GM19395 (cell line): Measurements from ENCODE around the gene PPP1R9B.

Source experiments
- ATAC-seq: cut with Tn5 transposase; IDR thresholded peaks from one replicate; pipeline ENCODE4 v1.9.1; 2021; ENCODE audit warnings: mild to moderate bottlenecking, moderate library complexity; ENCODE audit not compliant: unreplicated experiment

Gene PPP1R9B

DNA sequence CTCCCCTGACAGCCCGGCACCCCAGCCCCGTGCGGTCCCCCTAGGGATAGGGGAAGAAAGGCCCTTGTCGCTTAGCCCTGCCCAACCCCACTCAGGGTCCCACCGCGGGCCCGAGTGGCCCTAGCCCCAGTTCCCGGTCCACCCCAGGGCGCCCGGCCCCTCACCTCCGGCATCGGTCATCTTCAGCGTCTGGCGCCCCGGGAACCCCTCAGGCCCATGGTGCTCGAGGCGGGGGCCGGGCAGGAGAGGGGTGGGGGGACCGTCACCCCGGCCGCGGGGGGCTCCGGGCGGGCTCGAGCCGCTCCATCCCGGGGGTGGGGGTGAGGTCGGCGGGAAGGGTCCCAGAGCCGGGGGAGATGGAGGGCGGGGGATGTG lies 21.1 kb downstream of the PPP1R9B start:
- ATAC-seq = no peak

DNA sequence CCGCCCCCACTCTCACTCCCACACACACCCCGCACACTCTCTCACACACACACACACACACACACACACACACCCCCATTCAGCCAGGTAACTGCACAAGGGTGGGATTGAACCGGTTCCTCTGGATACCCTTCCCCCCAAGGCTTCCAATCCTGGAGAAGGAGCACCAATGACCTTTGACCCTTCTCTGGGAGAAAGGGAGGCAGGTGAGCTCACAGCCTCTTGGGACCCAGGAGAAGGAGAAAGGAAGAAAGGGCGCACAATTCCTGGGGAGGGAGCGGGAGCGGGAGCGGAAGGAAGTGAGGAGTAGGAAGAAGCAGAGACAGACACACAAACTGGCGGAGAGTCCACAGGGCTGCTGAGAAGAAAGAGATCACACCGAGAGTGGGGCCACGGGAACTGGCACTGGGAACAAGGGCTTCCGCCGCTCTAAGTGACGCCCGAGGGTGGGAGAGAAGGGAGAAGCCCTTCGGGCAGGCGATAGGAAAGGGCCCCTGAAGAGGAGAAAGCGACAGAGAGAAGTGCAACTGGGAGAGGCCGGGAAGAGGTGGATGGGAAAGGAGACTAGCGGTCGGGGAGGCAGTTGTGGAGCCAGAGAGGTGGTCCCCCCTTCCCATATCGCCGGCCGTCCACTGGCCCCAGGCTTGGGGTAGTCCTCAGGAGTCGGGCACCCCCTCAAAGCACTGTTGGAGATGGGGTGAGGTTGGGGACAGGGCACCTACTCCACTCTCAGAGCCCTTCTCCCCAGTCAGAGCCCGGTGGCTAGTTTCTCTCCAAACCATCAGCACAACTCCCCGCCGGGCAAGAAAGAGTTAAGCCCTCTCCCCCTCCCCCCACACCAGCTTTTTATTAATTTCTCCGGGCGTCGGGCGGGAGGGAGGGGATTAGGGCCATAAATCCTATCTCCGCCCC lies 21.8 kb downstream of the PPP1R9B start:
- ATAC-seq = no peak

DNA sequence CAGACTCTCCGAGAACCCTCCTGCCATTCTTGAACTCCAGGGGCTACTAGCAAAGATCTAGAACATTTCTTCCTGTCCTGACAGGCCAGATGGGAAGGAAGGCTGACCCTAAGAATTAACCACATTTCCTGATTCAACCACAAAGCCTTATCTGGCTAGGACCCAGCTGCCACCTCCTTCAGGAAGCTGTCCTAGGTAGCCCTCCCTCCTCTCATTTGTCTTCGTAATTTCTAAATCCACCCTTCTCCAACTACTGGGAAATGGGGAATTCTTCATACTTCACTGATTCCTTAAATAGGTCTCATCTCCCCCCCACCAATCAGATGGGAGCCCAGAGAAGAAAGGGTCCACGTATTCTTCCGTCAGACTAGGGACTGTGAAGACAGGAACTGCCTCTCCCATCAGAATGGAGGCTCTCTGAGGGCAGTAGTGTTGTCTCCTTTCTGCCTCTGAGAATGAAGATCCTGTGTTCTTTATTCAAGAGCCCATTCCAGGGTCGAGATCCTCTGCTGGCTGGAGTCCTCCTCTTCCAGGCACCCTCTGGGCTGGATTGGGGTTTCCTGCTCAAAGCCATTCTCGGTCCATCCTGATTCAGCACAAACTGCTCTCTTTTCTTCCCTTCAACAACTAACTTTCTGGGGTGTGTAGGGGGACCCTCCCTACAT lies 22.6 kb downstream of the PPP1R9B start:
- no peak for ATAC-seq

DNA sequence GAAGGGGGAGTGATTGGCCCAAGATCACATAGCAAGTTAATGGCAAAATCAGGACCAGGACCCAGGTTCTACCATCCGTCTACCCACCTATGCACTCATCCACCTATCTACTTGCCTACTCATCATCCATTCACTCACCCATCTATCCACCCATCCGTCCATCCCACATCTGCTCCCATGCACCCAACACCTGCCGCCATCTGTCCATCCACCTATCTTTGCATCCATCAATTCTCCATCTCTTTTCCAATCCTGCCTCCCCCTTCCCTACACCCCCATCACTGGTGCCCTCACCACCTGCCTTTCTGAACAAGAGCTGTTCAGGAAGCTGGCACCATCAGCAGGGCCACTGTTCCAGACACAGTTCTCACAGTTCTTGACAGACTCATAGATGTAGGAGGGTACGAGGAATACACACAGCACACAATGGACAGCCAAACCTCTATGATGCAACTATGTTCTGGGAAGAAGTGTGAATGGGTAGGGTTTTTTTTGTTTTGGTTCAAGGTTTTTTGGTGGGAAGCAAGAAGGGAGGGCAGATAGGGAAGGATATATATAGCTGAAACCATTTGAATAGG lies 25.0 kb downstream of the PPP1R9B start:
- no peak for ATAC-seq

DNA sequence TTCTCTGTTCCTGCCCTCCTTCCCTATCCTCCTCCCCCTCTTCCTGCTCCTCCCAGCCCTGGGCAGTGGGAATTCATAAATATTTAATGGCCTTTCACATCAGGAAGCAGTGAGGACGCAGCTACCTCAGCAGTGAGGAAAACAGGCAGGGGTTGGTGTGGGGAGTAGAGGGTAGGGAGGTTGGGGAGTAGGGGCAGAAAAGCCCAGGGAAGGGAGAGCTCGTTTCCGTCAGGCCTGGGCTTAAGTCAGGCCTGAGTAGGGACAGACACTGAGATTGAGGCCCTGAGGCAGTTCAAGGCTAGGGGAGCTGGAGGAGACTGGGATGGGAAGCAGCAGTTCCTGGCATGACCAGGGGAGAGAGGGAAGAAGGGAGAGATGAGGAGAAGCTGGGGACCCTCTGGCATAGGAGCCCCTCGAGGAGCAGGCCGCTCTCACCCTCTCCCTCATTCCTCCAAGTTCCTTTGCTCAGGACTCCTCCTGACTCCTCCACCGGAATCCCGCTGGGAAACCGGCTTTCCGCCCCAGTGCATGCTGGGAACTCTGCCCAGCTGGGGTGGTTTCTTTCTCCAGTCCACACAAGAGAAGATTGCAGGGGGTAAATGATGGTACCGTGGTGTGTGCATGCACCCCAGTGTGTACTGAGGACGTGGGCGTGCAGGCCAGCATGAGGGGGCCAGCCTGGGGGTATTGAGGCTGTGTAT lies 26.7 kb downstream of the PPP1R9B start:
- no peak for ATAC-seq

DNA sequence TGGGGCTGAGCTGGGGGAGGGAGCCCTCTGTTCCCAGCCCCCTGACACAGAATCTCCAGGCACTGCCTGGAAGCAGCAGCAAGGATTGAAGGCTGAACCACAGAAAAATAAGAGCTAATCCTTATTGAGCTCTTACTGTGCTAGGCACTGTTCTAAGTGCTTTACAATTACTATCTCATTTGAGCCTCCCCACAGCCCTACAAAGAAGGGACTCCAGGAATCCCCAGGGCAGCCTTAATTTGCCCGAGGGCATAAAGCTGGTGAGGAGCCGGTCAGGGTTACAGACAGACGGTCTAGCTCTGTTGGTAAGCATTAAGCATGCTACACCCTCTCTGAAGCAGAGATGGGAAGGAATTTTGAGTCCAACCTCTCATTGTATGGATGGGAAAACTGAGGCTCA lies 27.5 kb downstream of the PPP1R9B start:
- ATAC-seq = no peak

DNA sequence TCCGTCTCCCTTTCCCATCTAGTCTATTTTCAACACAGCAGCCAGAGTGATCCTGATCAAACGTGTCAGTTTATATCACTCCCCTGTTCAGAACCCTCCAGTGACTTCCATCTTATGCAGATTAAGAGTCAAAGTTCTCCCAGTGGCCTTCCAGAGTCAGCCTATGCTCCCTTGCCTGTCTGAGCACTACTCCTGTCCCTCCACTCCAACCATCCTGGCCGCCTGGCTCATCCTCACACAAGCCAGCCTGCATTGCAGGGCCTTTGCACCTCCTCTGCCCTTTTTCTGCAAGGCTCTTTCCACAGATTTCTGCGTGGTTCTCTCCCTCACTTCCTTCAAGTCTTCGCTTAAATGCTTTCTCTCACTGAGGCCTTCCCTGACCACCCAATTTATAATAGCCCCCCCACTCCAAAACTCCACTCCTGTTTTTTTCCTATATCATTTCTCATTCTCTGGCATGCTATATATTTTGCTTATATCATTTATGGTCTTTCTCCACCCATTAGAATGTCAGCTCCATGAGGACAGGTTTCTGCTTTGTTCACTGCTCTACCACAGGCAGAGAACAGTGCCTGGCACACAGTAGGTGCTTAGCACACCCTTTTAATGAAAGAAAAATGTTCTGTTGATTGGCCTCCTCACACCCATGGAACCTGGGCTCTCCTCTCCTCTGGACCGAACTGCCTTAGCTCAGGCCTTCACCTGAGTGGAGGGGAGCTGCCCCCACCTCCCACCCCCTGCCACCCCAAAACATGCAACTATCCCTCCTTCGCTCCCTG lies 29.8 kb downstream of the PPP1R9B start:
- ATAC-seq = no peak

DNA sequence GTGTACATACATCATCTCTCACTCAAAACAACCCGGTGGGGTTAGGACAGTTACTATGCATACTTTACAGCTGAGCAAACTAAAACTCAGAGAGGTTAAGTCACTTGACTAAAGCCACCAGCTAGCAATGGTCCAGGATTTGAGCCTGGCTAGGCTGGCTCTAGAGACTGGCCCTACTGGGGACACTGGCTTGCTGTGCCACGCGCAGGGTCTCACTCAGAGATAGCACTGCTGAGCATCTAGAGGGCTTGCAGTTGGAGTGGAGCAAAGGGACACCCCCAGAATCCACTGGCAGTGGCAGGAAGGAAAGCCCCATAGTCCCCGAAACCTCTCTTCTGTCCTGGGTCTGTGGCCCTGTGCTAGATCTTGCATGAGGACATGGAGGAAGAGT lies 31.7 kb downstream of the PPP1R9B start:
- ATAC-seq = no peak

DNA sequence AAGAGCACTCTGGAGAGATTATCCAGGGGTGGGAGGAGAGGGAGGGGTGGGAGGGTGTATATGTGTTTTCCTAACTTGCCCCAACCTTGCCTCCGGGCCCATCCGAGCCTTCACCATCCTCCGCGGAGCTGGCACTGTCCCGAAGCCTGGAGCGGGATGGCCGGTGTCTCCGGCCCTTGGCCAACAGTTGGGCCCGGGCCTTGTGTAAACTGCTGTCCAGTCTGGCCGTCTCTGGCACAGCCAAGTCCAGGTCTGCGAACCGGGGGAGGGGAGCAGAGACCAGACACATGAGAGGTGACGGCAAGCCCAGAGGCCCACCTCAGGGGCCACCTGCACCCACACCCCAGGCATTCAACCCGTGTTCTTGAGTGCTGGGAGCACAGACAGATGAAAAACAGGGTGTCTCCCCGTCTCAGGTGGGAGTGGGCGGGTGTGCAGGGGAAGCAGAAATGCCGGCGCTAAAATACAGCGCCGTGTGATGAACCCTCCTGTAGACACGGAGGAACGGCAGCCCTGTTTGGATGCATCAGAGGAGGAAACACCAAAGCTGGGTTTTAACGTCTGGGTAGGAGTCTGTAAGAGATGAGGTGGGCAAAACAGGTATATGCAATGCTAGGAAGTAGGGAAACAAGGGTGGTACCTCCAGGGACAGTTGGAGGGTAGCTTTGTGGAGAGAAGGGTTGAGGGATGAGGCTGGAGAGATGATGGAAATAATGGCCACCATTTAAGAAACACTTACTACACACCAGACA lies 32.2 kb downstream of the PPP1R9B start:
- ATAC-seq = no peak

DNA sequence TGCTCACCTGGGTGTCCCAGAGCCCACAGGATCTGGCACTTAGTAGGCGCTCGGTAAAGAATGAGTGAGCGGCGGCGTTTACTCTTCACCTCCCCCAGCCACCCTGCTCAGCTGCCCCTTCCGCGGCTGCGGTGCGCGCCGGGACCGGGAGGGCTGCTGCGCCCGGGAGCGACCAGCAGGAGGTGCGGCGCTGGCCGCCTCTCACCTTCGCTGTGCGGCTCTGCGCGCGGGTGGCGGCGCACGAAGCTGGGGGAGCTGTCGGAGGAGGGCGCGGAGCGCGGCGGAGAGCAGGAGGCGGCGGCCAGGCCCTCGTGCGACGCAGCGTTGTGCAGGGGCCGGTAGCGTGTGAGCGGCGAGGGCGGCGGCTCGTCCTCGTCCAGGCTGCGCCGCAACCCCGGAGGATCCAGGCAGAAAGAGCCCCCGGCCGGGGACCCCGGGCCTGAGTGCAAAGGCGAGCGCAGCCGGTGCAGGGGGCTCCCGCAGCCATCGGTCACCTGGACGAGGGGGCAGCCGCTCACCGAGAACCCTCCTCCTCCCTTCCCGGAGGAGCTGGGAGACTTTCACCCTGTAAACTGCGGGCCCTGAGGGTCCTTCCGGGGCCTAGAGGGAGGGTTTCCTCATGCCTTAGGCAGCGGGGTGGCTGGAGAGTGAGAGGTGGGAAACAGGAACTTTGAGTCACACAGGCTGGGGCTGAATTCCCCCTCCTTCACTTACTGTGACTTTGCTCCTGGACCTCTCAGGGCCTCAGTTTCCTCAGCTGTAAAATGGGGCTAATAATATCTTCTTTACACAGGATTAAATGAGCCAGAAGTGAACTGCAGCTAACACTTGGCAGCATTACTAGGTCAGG lies 33.0 kb downstream of the PPP1R9B start:
- no peak for ATAC-seq

DNA sequence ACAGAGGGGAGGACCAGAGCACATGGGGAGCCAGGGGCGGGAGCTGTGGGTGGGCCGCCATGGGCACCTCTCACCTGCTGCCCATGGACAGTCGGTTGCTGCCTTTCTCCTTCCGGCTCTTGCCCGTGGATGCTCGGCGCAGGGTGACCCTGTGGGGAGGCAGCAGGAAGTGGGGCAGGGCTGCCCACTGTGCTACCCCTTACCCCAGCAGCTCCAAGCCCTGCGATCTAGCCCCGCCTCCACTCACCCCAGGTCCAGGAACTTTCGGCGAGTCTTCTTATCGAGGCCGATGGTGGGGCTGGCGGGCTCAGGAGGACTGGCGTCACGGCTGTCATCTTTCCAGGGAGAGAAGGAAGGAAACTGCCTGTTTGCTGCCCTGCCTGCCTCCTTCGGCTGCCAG lies 34.7 kb downstream of the PPP1R9B start:
- no peak for ATAC-seq

DNA sequence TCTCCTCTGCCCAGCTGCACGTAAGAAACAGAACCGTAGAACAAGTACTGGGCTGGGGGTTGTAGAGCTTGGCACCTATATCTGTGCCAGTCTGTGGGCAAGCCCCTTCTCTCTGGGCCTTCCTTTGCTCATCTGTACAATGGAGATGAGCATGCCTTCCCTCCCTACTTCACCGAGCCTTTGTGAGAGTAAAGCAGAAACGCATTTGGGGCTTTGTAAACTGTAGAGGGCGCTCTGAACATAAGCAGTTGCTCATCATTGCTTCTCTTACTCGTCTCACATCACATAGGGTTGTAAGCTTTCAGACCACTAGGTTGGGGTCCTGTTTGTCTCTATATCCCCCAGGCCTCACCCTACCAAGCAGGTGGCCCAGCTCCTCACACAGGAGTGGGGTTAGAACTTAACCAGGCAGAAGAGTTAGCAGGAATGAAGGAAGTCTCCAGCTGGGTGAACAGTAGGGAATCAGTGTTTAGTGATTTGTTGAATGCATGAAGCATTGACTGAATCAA lies 35.6 kb downstream of the PPP1R9B start:
- no peak for ATAC-seq

DNA sequence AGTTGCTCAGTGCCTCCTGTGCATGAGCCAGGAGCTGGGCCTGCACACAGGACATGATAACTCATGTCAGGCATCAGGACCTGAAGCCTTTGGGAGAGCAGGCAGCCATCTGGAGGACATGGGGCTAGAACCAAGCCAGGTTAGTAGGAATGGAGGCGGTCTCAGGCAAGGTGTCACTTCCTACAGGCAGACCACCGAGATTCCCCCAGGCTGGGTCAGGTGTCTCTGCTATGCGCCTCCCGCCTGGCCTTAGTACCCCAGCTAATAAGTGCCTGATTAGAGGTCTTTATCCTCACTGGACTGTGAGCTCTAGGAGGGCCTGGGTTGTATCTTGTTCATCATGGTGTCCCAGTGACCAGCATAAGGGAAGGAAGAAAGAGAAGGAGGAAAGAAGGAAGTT lies 36.1 kb downstream of the PPP1R9B start:
- ATAC-seq = no peak

DNA sequence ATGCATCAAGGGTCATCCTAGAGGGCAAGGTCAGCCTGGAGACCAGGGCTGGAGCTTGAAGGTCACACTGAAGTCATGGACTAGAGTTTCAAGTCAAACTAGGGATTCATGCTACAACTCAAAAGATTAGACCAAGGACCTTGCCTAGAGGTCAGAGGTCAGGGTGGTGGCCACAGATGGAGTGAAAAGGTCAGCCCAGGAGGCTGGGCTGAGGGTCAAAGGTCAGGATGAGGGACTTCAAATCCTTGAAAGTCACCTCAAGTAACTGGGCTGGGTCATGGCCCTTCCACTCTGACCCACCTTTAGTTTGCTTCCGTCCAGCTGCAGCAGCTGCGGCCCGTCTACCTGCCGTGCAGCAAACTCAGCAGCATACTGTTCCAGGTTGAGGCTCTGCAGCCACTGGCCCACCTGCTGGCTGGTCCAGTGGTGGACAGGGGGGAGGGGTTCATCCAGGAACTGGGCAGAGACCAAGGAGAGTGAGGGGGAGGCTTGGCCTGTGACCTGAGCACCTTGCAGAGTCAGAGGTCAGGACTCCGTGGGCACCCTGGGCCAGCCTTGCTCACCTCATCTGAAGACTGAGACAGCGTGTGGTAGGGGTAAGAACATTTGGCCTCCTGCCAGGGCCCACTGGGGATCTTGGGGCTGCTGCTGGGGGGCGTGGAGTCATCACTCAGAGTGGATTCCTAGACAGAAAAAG lies 36.7 kb downstream of the PPP1R9B start:
- ATAC-seq = no peak

DNA sequence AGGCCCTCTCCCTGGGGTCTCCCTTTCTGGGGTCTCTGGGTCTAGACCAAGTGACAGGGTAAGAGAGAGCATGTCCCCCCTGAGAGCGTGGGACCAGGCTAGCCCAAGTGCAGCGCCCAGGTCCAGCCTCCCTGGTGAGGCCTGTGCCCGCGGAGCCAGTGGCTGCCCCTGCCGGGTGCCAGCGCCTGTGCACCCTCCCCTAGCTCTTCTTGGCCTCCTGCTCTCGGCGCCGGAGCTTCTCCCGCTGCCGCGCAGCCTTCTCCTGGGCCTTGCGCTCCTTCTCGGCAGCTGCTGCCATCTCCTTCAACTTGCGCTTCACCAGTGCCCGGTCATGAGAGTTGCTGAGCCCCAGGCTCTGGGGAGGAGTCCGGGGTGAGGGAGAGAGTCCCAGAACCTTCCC lies 37.8 kb downstream of the PPP1R9B start:
- ATAC-seq = no peak

DNA sequence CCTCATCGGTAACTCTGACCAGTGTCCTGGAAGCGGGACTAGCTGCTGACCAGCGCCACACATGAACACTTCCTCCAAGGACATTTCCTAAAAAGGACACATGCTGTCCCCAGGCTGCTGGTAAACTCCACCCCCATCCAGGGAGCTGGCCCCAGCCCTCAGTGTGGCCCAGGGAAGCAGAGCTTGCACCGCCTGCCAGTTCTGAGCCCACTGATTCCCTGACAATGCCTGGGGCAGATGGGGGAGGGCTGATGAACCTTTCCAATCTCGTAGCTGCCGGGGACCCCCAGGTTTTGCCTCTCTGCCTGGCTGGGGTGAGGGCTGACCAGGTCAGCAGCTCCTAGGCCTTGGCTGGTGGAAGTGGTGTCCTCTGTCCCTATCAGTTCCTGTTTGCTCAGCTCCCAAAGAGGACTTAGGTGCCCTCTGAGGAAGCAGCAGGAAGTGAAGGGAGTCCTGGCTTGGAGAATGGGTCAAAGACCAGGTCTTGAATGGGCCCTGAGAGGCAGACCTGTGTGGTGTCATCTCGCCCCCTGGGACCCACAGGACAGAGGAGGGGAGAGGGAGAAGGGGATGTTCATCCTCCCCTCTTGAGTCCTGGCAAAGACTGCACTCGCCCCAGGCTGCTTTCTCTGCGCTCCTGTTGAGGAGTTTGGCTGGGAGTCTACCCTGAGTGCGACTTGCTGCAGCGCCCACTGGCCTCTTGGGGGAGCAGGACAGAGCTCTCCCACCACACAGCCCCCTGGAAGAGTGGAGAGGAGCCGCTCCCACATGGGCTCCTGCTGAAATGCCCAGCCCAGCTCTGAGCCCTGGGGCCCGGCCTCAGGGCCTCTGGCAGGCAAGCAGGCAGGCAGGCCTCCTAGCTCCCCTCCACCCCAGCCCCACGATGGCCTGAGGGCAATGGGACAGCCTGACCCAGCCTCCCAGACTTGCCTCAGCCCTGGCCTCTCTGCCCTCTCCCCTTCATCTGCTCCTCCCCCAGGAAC lies 38.5 kb downstream of the PPP1R9B start:
- no peak for ATAC-seq
